H1 (cell line): ENCODE measurements around the gene AICDA. TPM values are rescaled to one million over a fixed set of nuclear protein-coding genes. Genes with fewer than 3 reads are reported as not detected.

ENCODE experiments used
- CTCF ChIA-PET: fragments of 300-600 bp; sonication (Branson Sonifier 250); formaldehyde crosslinking; loops from one replicate; lab custom pipeline; 2021; ENCODE audit not compliant: partially characterized antibody; lab: Charles Lee
- POLR2A ChIA-PET: fragments of 300-600 bp; sonication (Branson Sonifier 250); formaldehyde crosslinking; loops from one replicate; lab custom pipeline; 2021; ENCODE audit warnings: inconsistent platforms; ENCODE audit not compliant: partially characterized antibody; lab: Charles Lee
- DNase-seq, 2 experiments: peaks; one replicate each; pipeline versions ENCODE4 v3.0.0 to v3.0.0-alpha.2; 2010 to 2022; ENCODE audit warnings: low spot score in 2 of 2, low read depth in 1 of 2, mixed read lengths in 1 of 2
- FAIRE-seq: peaks from 2 replicates; lab custom pipeline; 2011; peaks lifted over from hg19 to GRCh38; lab: Jason Lieb, UNC
- H2AFZ ChIP-seq: 2 replicates; pipeline ENCODE4 v1.8.1; 2012; ENCODE audit warnings: low read length, inconsistent platforms
- H2AK5ac ChIP-seq: 2 replicates; pipeline ENCODE4 v1.6.1; 2013; ENCODE audit warnings: low read depth, low read length
- H2BK120ac ChIP-seq: replicated peaks from 2 replicates; pipeline ENCODE3; 2013; ENCODE audit warnings: low read depth, low read length, inconsistent platforms
- H2BK12ac ChIP-seq: 2 replicates; pipeline ENCODE4 v1.6.1; 2013; ENCODE audit warnings: low read depth, low read length
- H2BK15ac ChIP-seq: 2 replicates; pipeline ENCODE4 v1.6.1; 2013; ENCODE audit warnings: low read length
- H2BK20ac ChIP-seq: 2 replicates; pipeline ENCODE4 v1.6.1; 2013; ENCODE audit warnings: low read length
- H2BK5ac ChIP-seq: 2 replicates; pipeline ENCODE4 v1.6.1; 2013; ENCODE audit warnings: low read depth, low read length
- H3K14ac ChIP-seq: 2 replicates; pipeline ENCODE4 v1.6.1; 2013; ENCODE audit warnings: inconsistent platforms; ENCODE audit not compliant: insufficient read length
- H3K18ac ChIP-seq: 2 replicates; pipeline ENCODE4 v1.6.1; 2013; ENCODE audit warnings: low read length; ENCODE audit errors: extremely low read depth
- H3K23ac ChIP-seq: 2 replicates; pipeline ENCODE4 v1.6.1; 2013; ENCODE audit warnings: inconsistent platforms; ENCODE audit not compliant: insufficient read length
- H3K23me2 ChIP-seq: 2 replicates; pipeline ENCODE4 v1.6.1; 2013; ENCODE audit warnings: low read depth, low read length
- H3K27ac ChIP-seq: 2 replicates; pipeline ENCODE4 v1.6.1; 2011; ENCODE audit warnings: low read depth, low read length, inconsistent platforms
- H3K27me3 ChIP-seq, 4 experiments: replicated peaks in 1 of 4; 1 replicate in 1 of 4; 2 replicates in 3 of 4; pipeline versions ENCODE4 v1.6.1 to v1.8.1; 2011 to 2013; ENCODE audit warnings: low read length in 3 of 4, mild to moderate bottlenecking in 3 of 4, inconsistent platforms in 2 of 4, mixed read lengths in 2 of 4, moderate library complexity in 1 of 4; ENCODE audit not compliant: control insufficient read depth in 3 of 4, insufficient read depth in 3 of 4; ENCODE audit errors: extremely low read depth in 1 of 4
- H3K36me3 ChIP-seq, 4 experiments: 2 replicates each; pipeline versions ENCODE4 v1.6.1 to v1.8.1; 2011 to 2013; ENCODE audit warnings: mild to moderate bottlenecking in 4 of 4, low read length in 3 of 4, moderate library complexity in 2 of 4, control low read depth in 1 of 4, inconsistent platforms in 1 of 4; ENCODE audit not compliant: insufficient read depth in 4 of 4, control insufficient read depth in 2 of 4
- H3K4ac ChIP-seq: replicated peaks from 2 replicates; pipeline ENCODE3; 2013; ENCODE audit warnings: low read length, low read depth, mixed read lengths, inconsistent platforms; ENCODE audit not compliant: insufficient read length
- H3K4me1 ChIP-seq, 4 experiments: replicated peaks in 1 of 4; 1 replicate in 1 of 4; 2 replicates in 3 of 4; pipeline versions ENCODE4 v1.6.1 to v1.8.1; 2011 to 2013; ENCODE audit warnings: low read length in 3 of 4, inconsistent platforms in 2 of 4, mixed read lengths in 1 of 4; ENCODE audit not compliant: insufficient read depth in 4 of 4, control insufficient read depth in 3 of 4
- H3K4me2 ChIP-seq, 2 experiments: 2 replicates each; pipeline versions ENCODE4 v1.6.1 to v1.8.1; 2011 to 2013; ENCODE audit warnings: low read depth in 2 of 2, low read length in 2 of 2, control low read depth in 1 of 2, inconsistent platforms in 1 of 2, mild to moderate bottlenecking in 1 of 2; ENCODE audit not compliant: insufficient read depth in 1 of 2
- H3K4me3 ChIP-seq, 4 experiments: fragments of 200-600, 300-600 bp in 1 of 4; sonication (generic), shearing (Covaris generic), sonication (Bioruptor Twin) in 1 of 4; 2 replicates each; pipeline versions ENCODE4 v1.5.1 to v1.8.1; 2011 to 2016; ENCODE audit warnings: low read length in 4 of 4, low read depth in 3 of 4, control low read depth in 2 of 4, inconsistent platforms in 2 of 4, mild to moderate bottlenecking in 2 of 4, mixed read lengths in 1 of 4, moderate library complexity in 1 of 4; ENCODE audit not compliant: insufficient read depth in 2 of 4; ENCODE audit errors: extremely low read depth in 1 of 4
- H3K56ac ChIP-seq: replicated peaks from 2 replicates; pipeline ENCODE3; 2013; ENCODE audit warnings: low read depth, mild to moderate bottlenecking, mixed read lengths, low read length, inconsistent platforms; ENCODE audit not compliant: insufficient read length
- H3K79me1 ChIP-seq: 2 replicates; pipeline ENCODE4 v1.6.1; 2013; ENCODE audit warnings: low read depth, low read length, control low read depth
- H3K79me2 ChIP-seq, 2 experiments: 2 replicates each; pipeline versions ENCODE4 v1.6.1 to v1.8.1; 2012 to 2013; ENCODE audit warnings: low read length in 2 of 2, mild to moderate bottlenecking in 2 of 2, inconsistent platforms in 1 of 2; ENCODE audit not compliant: insufficient read depth in 2 of 2, control insufficient read depth in 1 of 2
- H3K9ac ChIP-seq, 4 experiments: replicated peaks in 1 of 4; 1 replicate in 1 of 4; 2 replicates in 3 of 4; pipeline versions ENCODE4 v1.6.1 to v1.8.1; 2011 to 2013; ENCODE audit warnings: low read depth in 3 of 4, low read length in 3 of 4, control low read depth in 2 of 4, mild to moderate bottlenecking in 2 of 4, moderate library complexity in 2 of 4, inconsistent platforms in 1 of 4; ENCODE audit errors: extremely low read depth in 1 of 4
- H3K9me3 ChIP-seq, 2 experiments: 2 replicates each; pipeline versions ENCODE4 v1.6.1 to v1.8.1; 2012 to 2013; ENCODE audit warnings: mild to moderate bottlenecking in 2 of 2, moderate library complexity in 2 of 2, control low read depth in 1 of 2, inconsistent platforms in 1 of 2, low read depth in 1 of 2, low read length in 1 of 2, mixed read lengths in 1 of 2; ENCODE audit not compliant: insufficient read depth in 2 of 2
- H4K20me1 ChIP-seq, 2 experiments: replicated peaks in 1 of 2; 2 replicates each; pipeline versions ENCODE3 to v1.8.1; 2011 to 2013; ENCODE audit warnings: inconsistent platforms in 2 of 2, low read length in 2 of 2, mild to moderate bottlenecking in 1 of 2; ENCODE audit not compliant: insufficient read depth in 2 of 2, control insufficient read depth in 1 of 2
- H4K5ac ChIP-seq: 2 replicates; pipeline ENCODE4 v1.6.1; 2013; ENCODE audit warnings: low read length, low read depth, mixed read lengths, inconsistent platforms; ENCODE audit not compliant: insufficient read length
- H4K8ac ChIP-seq: 2 replicates; pipeline ENCODE4 v1.8.0; 2013; ENCODE audit warnings: mild to moderate bottlenecking, moderate library complexity, low read length, inconsistent platforms; ENCODE audit not compliant: insufficient read depth; ENCODE audit errors: extremely low read depth
- H4K91ac ChIP-seq: replicated peaks from 2 replicates; pipeline ENCODE3; 2013; ENCODE audit warnings: low read length, mixed read lengths, inconsistent platforms; ENCODE audit not compliant: insufficient read length
- ASH2L ChIP-seq: fragments of 200-600, 300-600 bp; sonication (generic); IDR thresholded peaks from one replicate; pipeline ENCODE4 v1.7.1; 2017; ENCODE audit warnings: low read length
- EGR1 ChIP-seq: IDR thresholded peaks from 2 replicates; pipeline ENCODE4 v1.6.1; 2011; ENCODE audit warnings: low read depth, low read length, borderline replicate concordance
- HDAC2 ChIP-seq, 2 experiments: fragments of 300-600 bp in 1 of 2; sonication (generic) in 1 of 2; IDR thresholded peaks; 2 replicates each; pipeline ENCODE4 v1.6.1; 2011 to 2012; ENCODE audit warnings: low read depth in 2 of 2, low read length in 2 of 2, mild to moderate bottlenecking in 2 of 2, moderate library complexity in 2 of 2, borderline replicate concordance in 1 of 2, inconsistent platforms in 1 of 2
- HDAC6 ChIP-seq: IDR thresholded peaks from one replicate; pipeline ENCODE4 v1.7.1; 2012; ENCODE audit warnings: low read depth, mild to moderate bottlenecking, inconsistent platforms, low read length, moderate library complexity
- RAD21 ChIP-seq, 2 experiments: IDR thresholded peaks in 1 of 2; conservative IDR thresholded peaks in 1 of 2; 2 replicates each; pipeline ENCODE4 v1.6.1; 2011; ENCODE audit warnings: low read depth in 2 of 2, low read length in 2 of 2, improper control_type of control experiment in 1 of 2, inconsistent platforms in 1 of 2, mild to moderate bottlenecking in 1 of 2, moderate library complexity in 1 of 2
- SP2 ChIP-seq: IDR thresholded peaks from 2 replicates; pipeline ENCODE4 v1.6.1; 2012; ENCODE audit warnings: mild to moderate bottlenecking, low read length, inconsistent platforms
- SP4 ChIP-seq: IDR thresholded peaks from 2 replicates; pipeline ENCODE4 v1.6.1; 2012; ENCODE audit warnings: low read length, inconsistent platforms
- TAF1 ChIP-seq: IDR thresholded peaks from 2 replicates; pipeline ENCODE4 v1.6.1; 2011; ENCODE audit warnings: mild to moderate bottlenecking, low read depth, low read length
- WGBS, 2 experiments: shearing (Covaris generic) in 1 of 2; methylation state at CpG; one replicate each; pipeline versions ENCODE4 v1.1.6 to v1.1.7; 2013 to 2015; ENCODE audit warnings: low lambda C conversion rate in 2 of 2, mixed read lengths in 2 of 2, inconsistent platforms in 1 of 2, low coverage in 1 of 2, missing lambda C conversion rate in 1 of 2; ENCODE audit not compliant: insufficient replicate concordance in 2 of 2, insufficient coverage in 1 of 2, insufficient read length in 1 of 2; ENCODE audit errors: extremely low coverage in 1 of 2, missing lambda C conversion rate in 1 of 2; 5-methylcytosine and 5-hydroxymethylcytosine counted together
- polyA plus RNA-seq, 7 experiments: library from polyadenylated mRNA; depleted of rRNA in 3 of 7; stranded (reverse) in 5 of 7; unstranded in 2 of 7; fragments of >200 nt in 5 of 7; fragments of 200-250 nt in 2 of 7; gene quantifications; 1 replicate in 5 of 7; 2 replicates in 1 of 7; 4 replicates in 1 of 7; pipeline versions ENCODE4 v1.2.1 to v1.2.3, GENCODE V29; 2011 to 2013; ENCODE audit warnings: missing spikeins in 2 of 7, mixed read lengths in 2 of 7
- total RNA-seq: library from RNA; stranded (reverse); fragmentation: NEBNext Ultra II Directional; extraction: Animal tissue kit (Norgen Biotek cat#: 25700); gene quantifications from 2 replicates; pipeline ENCODE4 v1.2.1, GENCODE V29; 2021

The AICDA gene
- total and polyA plus RNA-seq, 2 of the 8 experiments (the other 6 are each of a cell fraction or from before 2014, with no cell fraction given), result not detected

DNA sequence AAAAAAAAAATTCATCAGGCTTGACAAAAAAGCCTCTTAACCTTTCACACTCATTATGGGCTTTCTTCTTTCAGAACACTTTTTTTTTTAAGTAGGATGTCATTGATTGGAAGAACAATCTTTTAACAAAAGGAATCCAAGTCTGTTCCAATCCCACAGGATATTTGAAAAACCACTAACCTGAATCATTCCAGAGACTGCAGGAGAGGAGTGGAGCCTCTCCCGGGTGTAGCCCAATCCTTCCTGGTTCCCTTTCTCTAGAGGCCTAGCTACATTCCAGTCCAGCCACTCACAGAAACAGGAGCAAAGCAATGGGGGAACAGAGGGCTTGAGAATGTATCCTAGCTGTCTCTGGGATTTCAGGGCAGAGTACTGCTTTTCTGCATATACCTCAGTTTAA is 45.7 kb upstream of the AICDA start:
- Histone ChIP-seq H4K91ac (no peak overlapping the region), H3K4ac (no peak overlapping the region), H2BK20ac (no peak overlapping the region), H3K79me1 (no peaks in the 10 kb centered on the region), H3K27me3 (no peaks in the 10 kb centered on the region), H4K5ac (no peak overlapping the region), H2AFZ (no peak overlapping the region), H3K14ac (no peak overlapping the region), H3K18ac (no peak overlapping the region), H3K4me2 (no peak overlapping the region), H3K9ac (no peak overlapping the region), H3K23ac (no peak overlapping the region), H3K9me3 (no peaks in the 10 kb centered on the region), H2BK15ac (no peak overlapping the region), H3K23me2 (no peaks in the 10 kb centered on the region), H3K4me1 (no peaks in the 10 kb centered on the region; a peak in 1 of 7 replicates), H3K36me3 (no peaks in the 10 kb centered on the region), H3K79me2 (no peaks in the 10 kb centered on the region), H3K56ac (no peak overlapping the region), H2AK5ac (no peak overlapping the region), H2BK12ac (no peak overlapping the region), H4K8ac (no peak overlapping the region), H3K4me3 (no peak overlapping the region), H2BK5ac (no peak overlapping the region), H3K27ac (no peak overlapping the region), H2BK120ac (no peak overlapping the region), H4K20me1 (no peaks in the 10 kb centered on the region)
- ChIA-PET CTCF (interaction anchor here (0.6 to 7.0 kb wide), 21 partner anchors 10 to 414 kb away, joined by 3 to 65 read pairs (median 5); partner anchors contain the start of genes A2ML1 and AICDA), POLR2A (interaction anchor here (0.7 to 1.2 kb wide), 3 partner anchors 14 to 260 kb away, joined by 3 read pairs; no protein-coding TSS in a partner anchor)
- TF ChIP-seq EGR1 (no peak), HDAC2 (IDR thresholded peaks at IDR 0.05; ENCODE audit: borderline replicate concordance in 1 of 2, low read depth in 2 of 2, low read length in 2 of 2) (no peak), HDAC6 (no peak), RAD21 (IDR thresholded peaks at IDR 0.05 in 1 of 2, conservative IDR thresholded peaks at IDR 0.05 in 1 of 2; ENCODE audit: low read depth in 2 of 2, low read length in 2 of 2) (no peak), TAF1 (no peak), ASH2L (no peak), SP4 (no peak), SP2 (no peak)
- FAIRE-seq (no peak), DNase-seq (no peak)
- WGBS, 2 experiments, result 93% methylated on average over 1 of the region's 1 CpG; no CpG with 5 or more reads in 1 of the 2 experiments
